Endothelial cell of umbilical vein (primary cell): ENCODE measurements around the gene UCHL1. TPM values are rescaled to one million over a fixed set of nuclear protein-coding genes. Genes with fewer than 3 reads are reported as not detected.

Experiments used
- BruUV-seq: library from RNA; stranded (reverse); fragments of 400-500 nt; replicated peaks from 2 replicates; lab custom pipeline; 2021; lab: Mats Ljungman, UMichigan
- CTCF ChIA-PET: fragments of 300-600, 350-600 bp; sonication (Branson Sonifier 250); formaldehyde crosslinking; loops from one replicate; lab custom pipeline; 2021; ENCODE audit warnings: antibody characterized with exemption, inconsistent platforms; lab: Charles Lee
- POLR2A ChIA-PET: fragments of 300-600, 350-600 bp; sonication (Branson Sonifier 250); formaldehyde crosslinking; loops from one replicate; lab custom pipeline; 2021; ENCODE audit warnings: antibody characterized with exemption, inconsistent platforms; lab: Charles Lee
- DNase-seq: peaks from one replicate; pipeline ENCODE4 v3.0.0-alpha.2; 2011; ENCODE audit warnings: low read depth, low spot score
- FAIRE-seq: peaks from 2 replicates; lab custom pipeline; 2011; peaks lifted over from hg19 to GRCh38; lab: Jason Lieb, UNC
- H2AFZ ChIP-seq: 2 replicates; pipeline ENCODE4 v1.6.0; 2012; ENCODE audit warnings: low read depth, low read length, control low read depth, inconsistent platforms
- H3K27ac ChIP-seq: 2 replicates; pipeline ENCODE4 v1.5.1; 2011; ENCODE audit warnings: low read depth, mild to moderate bottlenecking, control low read depth, low read length, moderate library complexity; ENCODE audit not compliant: insufficient read depth
- H3K27me3 ChIP-seq, 2 experiments: 2 replicates each; pipeline versions ENCODE4 v1.6.0 to v1.6.1; 2011; ENCODE audit warnings: low read length in 2 of 2, mixed read lengths in 1 of 2; ENCODE audit not compliant: control insufficient read depth in 2 of 2, insufficient read depth in 2 of 2
- H3K36me3 ChIP-seq, 2 experiments: 2 replicates in 1 of 2; 3 replicates in 1 of 2; pipeline ENCODE4 v1.5.1; 2011; ENCODE audit warnings: low read length in 2 of 2, mild to moderate bottlenecking in 1 of 2, moderate library complexity in 1 of 2; ENCODE audit not compliant: control insufficient read depth in 2 of 2, insufficient read depth in 2 of 2; ENCODE audit errors: extremely low read depth in 1 of 2
- H3K4me1 ChIP-seq: 3 replicates; pipeline ENCODE4 v1.5.1; 2011; ENCODE audit warnings: mild to moderate bottlenecking, low read length; ENCODE audit not compliant: control insufficient read depth, insufficient read depth; ENCODE audit errors: extremely low read depth
- H3K4me2 ChIP-seq: 2 replicates; pipeline ENCODE4 v1.6.1; 2011; ENCODE audit warnings: low read length, control low read depth, mixed read lengths; ENCODE audit not compliant: insufficient read depth
- H3K4me3 ChIP-seq, 3 experiments: fragments of 200-600 bp in 1 of 3; sonication (generic), shearing (Covaris generic) in 1 of 3; replicated peaks in 1 of 3; 2 replicates each; pipeline ENCODE4 v1.5.1; 2011 to 2016; ENCODE audit warnings: control low read depth in 3 of 3, low read length in 3 of 3, mild to moderate bottlenecking in 2 of 3, inconsistent platforms in 1 of 3, low read depth in 1 of 3, moderate library complexity in 1 of 3; ENCODE audit not compliant: insufficient read depth in 1 of 3
- H3K79me2 ChIP-seq: 2 replicates; pipeline ENCODE4 v1.6.0; 2012; ENCODE audit warnings: low read length, inconsistent platforms; ENCODE audit not compliant: control insufficient read depth, insufficient read depth
- H3K9ac ChIP-seq: replicated peaks from 2 replicates; pipeline ENCODE3; 2011; ENCODE audit warnings: low read length, control low read depth; ENCODE audit not compliant: insufficient read depth; ENCODE audit errors: extremely low read depth
- H3K9me1 ChIP-seq: replicated peaks from 3 replicates; pipeline ENCODE4 v1.6.0; 2011; ENCODE audit warnings: mild to moderate bottlenecking, low read length; ENCODE audit not compliant: control insufficient read depth, insufficient read depth; ENCODE audit errors: extremely low read depth
- H3K9me3 ChIP-seq: replicated peaks from 2 replicates; pipeline ENCODE4 v1.5.1; 2012; ENCODE audit warnings: low read length, inconsistent platforms; ENCODE audit not compliant: control insufficient read depth, insufficient read depth
- H4K20me1 ChIP-seq: replicated peaks from 2 replicates; pipeline ENCODE3; 2011; ENCODE audit warnings: mild to moderate bottlenecking, low read length; ENCODE audit not compliant: control insufficient read depth, insufficient read depth; ENCODE audit errors: extremely low read depth
- EZH2 ChIP-seq: IDR thresholded peaks from 2 replicates; pipeline ENCODE4 v1.6.1; 2012; ENCODE audit warnings: borderline replicate concordance, low read depth, mild to moderate bottlenecking, moderate library complexity, low read length, inconsistent platforms; ENCODE audit not compliant: severe bottlenecking
- FOS ChIP-seq: IDR thresholded peaks from 2 replicates; pipeline ENCODE4 v1.6.1; 2011; ENCODE audit warnings: mild to moderate bottlenecking, low read length, moderate library complexity, borderline replicate concordance; ENCODE audit not compliant: insufficient read depth
- GATA2 ChIP-seq: IDR thresholded peaks from 2 replicates; pipeline ENCODE4 v1.7.0; 2011; ENCODE audit warnings: low read depth, mild to moderate bottlenecking, moderate library complexity, mixed read lengths, low read length; ENCODE audit not compliant: insufficient read length, insufficient read depth
- JUN ChIP-seq: IDR thresholded peaks from 2 replicates; pipeline ENCODE4 v1.6.1; 2011; ENCODE audit warnings: borderline replicate concordance, low read depth; ENCODE audit not compliant: insufficient read length, insufficient read depth
- MAX ChIP-seq: IDR thresholded peaks from 2 replicates; pipeline ENCODE4 v1.6.1; 2011; ENCODE audit not compliant: insufficient read depth, insufficient read length
- MYC ChIP-seq: IDR thresholded peaks from one replicate; pipeline ENCODE4 v1.6.1; 2011; ENCODE audit warnings: mild to moderate bottlenecking, low read depth, low read length
- POLR2A ChIP-seq: IDR thresholded peaks from 2 replicates; pipeline ENCODE4 v1.6.1; 2012; ENCODE audit warnings: low read depth, mild to moderate bottlenecking, control low read depth, low read length
- POLR2AphosphoS5 ChIP-seq: IDR thresholded peaks from 2 replicates; pipeline ENCODE4 v1.6.1; 2012; ENCODE audit warnings: low read depth, mild to moderate bottlenecking, control low read depth, low read length, moderate library complexity; ENCODE audit not compliant: insufficient read depth
- dilution Hi-C: fragments of 300-500 bp; cut with MboI; formaldehyde crosslinking; loops from one replicate; pipeline ENCODE4 v1.15.0; 2019; ENCODE audit warnings: low sequenced_read_pairs; ENCODE audit not compliant: extremely low pct_ligation_motif_present
- intact Hi-C: fragments of 100-400 bp; cut with micrococcal nuclease; formaldehyde crosslinking; loops from one replicate; pipeline ENCODE4 v1.10.0; 2022
- polyA plus RNA-seq, 4 experiments: library from polyadenylated mRNA; depleted of rRNA in 3 of 4; stranded (reverse) in 3 of 4; unstranded in 1 of 4; fragments of >200 nt; gene quantifications; 2 replicates each; pipeline versions ENCODE4 v1.2.1 to v1.2.3, GENCODE V29; 2011 to 2012; ENCODE audit warnings: missing spikeins in 1 of 4
- total RNA-seq: library from RNA; stranded (reverse); gene quantifications from 2 replicates; pipeline ENCODE4 v1.2.3, GENCODE V29; 2021
- TF ChIP-seq, protein P1 (sequence below), 2 donors: IDR thresholded peaks; 1 replicate in 1 of 2; 2 replicates in 1 of 2; pipeline ENCODE4 v1.5.1; 2011; ENCODE audit warnings: low read length in 2 of 2, mild to moderate bottlenecking in 2 of 2, moderate library complexity in 2 of 2, control low read depth in 1 of 2, inconsistent platforms in 1 of 2, low read depth in 1 of 2; ENCODE audit not compliant: insufficient read depth in 1 of 2; ENCODE audit errors: extremely low read depth in 1 of 2

UCHL1 gene
- total and polyA plus RNA-seq, 2 donors (not counting 3 experiments of a cell fraction or from before 2014, with no cell fraction given), result 501 to 1,128 TPM

GRCh38 chr4:41236508-41236907 lies 20.2 kb upstream of the UCHL1 start:
- no peak overlapping the region for H3K9ac ChIP-seq
- ChIA-PET POLR2A (no interaction called here), CTCF (interaction anchor here (0.7 kb wide), 1 partner anchor 260 kb away, joined by 4 read pairs; no protein-coding TSS in a partner anchor)
- no peaks in the 10 kb centered on the region for H3K9me3 ChIP-seq
- no peak overlapping the region for H3K4me3 ChIP-seq
- TF ChIP-seq MAX (no peak), JUN (no peak), POLR2AphosphoS5 (no peak), GATA2 (no peak), EZH2 (no peak), FOS (no peak), POLR2A (no peak), MYC (no peak)
- TF ChIP-seq, protein P1, sequence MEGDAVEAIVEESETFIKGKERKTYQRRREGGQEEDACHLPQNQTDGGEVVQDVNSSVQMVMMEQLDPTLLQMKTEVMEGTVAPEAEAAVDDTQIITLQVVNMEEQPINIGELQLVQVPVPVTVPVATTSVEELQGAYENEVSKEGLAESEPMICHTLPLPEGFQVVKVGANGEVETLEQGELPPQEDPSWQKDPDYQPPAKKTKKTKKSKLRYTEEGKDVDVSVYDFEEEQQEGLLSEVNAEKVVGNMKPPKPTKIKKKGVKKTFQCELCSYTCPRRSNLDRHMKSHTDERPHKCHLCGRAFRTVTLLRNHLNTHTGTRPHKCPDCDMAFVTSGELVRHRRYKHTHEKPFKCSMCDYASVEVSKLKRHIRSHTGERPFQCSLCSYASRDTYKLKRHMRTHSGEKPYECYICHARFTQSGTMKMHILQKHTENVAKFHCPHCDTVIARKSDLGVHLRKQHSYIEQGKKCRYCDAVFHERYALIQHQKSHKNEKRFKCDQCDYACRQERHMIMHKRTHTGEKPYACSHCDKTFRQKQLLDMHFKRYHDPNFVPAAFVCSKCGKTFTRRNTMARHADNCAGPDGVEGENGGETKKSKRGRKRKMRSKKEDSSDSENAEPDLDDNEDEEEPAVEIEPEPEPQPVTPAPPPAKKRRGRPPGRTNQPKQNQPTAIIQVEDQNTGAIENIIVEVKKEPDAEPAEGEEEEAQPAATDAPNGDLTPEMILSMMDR (IDR thresholded peaks at IDR 0.05; ENCODE audit: extremely low read depth in 1 of 2, insufficient read depth in 1 of 2, low read depth in 1 of 2, low read length in 2 of 2), result no peak
- no peak overlapping the region for H3K27ac ChIP-seq
- no peaks in the 10 kb centered on the region for H4K20me1 ChIP-seq
- H3K4me1 ChIP-seq, result no peaks in the 10 kb centered on the region
- no peak overlapping the region for H2AFZ ChIP-seq
- no peaks in the 10 kb centered on the region for H3K36me3 ChIP-seq
- FAIRE-seq (no peak), DNase-seq (no peak)
- no TSS peak for BruUV-seq
- no peaks in the 10 kb centered on the region for H3K9me1 ChIP-seq
- no peaks in the 10 kb centered on the region for H3K27me3 ChIP-seq
- H3K79me2 ChIP-seq, result no peaks in the 10 kb centered on the region
- H3K4me2 ChIP-seq, result no peak overlapping the region
- intact Hi-C loops, result no loop called here
- dilution Hi-C loops, result no loop called here
